ENCODE results near the gene RAMP1. TPM values are rescaled to one million over a fixed set of nuclear protein-coding genes. Genes with fewer than 3 reads are reported as not detected.

Gene RAMP1
- total RNA-seq, 2 donors from 2014 or later = 239 to 275 TPM

DNA sequence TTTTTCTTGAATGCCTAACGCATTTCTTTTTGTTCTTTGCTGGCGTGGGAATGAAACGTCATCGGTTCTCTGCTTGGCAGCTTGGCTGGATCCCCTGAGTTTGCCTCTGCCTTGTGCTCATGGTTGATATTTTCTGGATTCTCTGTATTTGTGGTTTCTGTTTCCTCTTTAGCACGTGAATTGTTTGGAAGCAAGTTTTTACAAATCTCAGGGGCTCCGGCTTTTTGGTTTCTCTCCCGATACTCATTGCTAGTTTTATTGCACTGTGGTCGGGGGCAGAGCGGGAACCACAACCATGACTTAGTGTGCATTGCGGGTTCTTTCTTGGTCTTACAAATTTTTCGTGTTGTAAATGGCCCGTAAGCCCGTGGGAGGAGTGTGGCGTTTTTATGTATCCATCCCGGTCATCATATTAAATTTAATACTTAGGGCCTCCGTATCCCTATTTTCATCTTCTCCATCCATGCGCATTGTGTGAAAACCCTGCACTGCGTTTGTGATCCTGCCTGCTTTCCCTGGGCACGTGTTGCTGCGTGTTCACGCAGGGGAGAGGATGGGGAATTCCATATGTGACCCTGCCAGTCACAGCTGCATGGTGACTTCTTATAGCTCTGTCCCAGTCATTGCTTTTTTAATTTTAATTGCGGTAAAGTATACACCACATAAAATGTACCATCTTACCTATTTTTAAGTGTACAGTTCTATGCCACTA is 9.4 kb downstream of the RAMP1 start:
- TF ChIP-seq, protein P1, sequence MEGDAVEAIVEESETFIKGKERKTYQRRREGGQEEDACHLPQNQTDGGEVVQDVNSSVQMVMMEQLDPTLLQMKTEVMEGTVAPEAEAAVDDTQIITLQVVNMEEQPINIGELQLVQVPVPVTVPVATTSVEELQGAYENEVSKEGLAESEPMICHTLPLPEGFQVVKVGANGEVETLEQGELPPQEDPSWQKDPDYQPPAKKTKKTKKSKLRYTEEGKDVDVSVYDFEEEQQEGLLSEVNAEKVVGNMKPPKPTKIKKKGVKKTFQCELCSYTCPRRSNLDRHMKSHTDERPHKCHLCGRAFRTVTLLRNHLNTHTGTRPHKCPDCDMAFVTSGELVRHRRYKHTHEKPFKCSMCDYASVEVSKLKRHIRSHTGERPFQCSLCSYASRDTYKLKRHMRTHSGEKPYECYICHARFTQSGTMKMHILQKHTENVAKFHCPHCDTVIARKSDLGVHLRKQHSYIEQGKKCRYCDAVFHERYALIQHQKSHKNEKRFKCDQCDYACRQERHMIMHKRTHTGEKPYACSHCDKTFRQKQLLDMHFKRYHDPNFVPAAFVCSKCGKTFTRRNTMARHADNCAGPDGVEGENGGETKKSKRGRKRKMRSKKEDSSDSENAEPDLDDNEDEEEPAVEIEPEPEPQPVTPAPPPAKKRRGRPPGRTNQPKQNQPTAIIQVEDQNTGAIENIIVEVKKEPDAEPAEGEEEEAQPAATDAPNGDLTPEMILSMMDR (IDR thresholded peaks at IDR 0.05) = no peak
- Histone ChIP-seq H3K27ac (no peak overlapping the region), H3K4me3 (no peak overlapping the region), H3K4me1 (peaks cover 0 to 47% of the 10 kb centered on the region in 2 donors), H3K36me3 (no peaks in the 10 kb centered on the region), H3K9me3 (no peaks in the 10 kb centered on the region), H3K27me3 (no peaks in the 10 kb centered on the region)
- DNase-seq (ENCODE audit: low spot score) = peak; percentile 52

DNA sequence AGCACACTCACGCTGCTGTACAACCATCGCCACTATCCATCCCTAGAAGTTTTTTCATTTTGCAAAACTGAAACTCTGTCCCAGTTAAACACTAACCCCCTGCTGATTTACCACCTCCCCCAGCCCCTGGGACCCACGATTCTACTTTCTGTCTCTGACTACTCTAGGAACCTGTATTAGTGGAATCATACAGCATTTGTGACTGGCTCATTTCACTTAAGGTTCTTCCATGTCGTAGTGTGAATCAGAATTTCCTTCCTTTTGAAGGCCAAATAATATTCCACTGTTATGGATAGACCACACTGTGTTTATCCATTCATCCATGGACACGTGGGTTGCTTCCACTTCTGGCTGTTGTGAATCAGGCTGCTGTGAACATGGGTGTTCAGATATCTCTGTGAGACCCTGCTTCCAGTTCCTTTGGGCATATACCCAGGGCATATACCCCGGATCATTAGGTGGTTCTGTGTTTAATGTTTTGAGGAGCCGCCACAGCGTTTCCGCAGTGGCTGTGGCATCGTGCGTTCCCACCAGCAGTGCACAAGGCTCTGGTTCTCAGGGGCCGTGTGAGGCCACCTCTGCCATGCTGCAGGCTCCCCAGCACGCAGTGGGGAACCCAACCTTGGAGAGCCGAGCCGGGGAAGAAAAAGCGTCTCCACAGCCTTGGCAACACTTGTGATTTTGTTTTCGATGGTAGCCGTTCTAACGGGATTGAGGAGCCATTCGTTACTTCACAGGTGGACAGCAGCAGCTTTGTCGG is 10.1 kb downstream of the RAMP1 start:
- DNase-seq (ENCODE audit: low spot score) = no peak
- H3K27ac ChIP-seq = peak overlapping the region in 1 of 2 donors; percentile 58

DNA sequence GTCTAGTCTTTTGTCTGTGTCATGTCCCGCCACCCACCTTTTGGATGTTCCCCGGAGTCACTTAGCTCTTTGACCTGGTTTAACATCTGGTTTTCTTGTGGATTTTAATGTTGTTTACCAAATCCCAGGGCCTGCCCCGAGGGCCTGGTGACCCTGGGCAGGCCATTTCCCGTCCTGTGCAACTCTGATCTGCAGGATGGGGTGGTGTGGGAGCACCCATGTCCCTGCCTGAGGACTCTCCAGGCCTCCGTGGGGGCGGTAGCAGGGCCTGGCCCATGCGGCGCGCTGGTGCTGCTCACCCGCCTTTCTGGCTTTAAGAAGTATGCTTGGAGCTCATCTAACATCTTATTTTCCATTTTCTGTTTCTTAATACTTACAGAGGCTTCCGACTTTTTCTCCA is 10.7 kb downstream of the RAMP1 start:
- H3K4me3 ChIP-seq = no peak overlapping the region
- H3K9me3 ChIP-seq = no peaks in the 10 kb centered on the region
- DNase-seq (ENCODE audit: low spot score) = peak; percentile 44
- peaks cover 0 to 41% of the 10 kb centered on the region in 2 donors for H3K4me1 ChIP-seq
- H3K36me3 ChIP-seq = no peaks in the 10 kb centered on the region
- peak overlapping the region; percentile 4 to 58 for H3K27ac ChIP-seq
- no peaks in the 10 kb centered on the region for H3K27me3 ChIP-seq
- TF ChIP-seq, protein P1 (IDR thresholded peaks at IDR 0.05) = no peak

More for the DNA sequence above, 10.1 kb downstream of the RAMP1 start:
- TF ChIP-seq, protein P1 (IDR thresholded peaks at IDR 0.05) = no peak
- Histone ChIP-seq H3K9me3 (no peaks in the 10 kb centered on the region), H3K27me3 (no peaks in the 10 kb centered on the region), H3K4me1 (peaks cover 0 to 46% of the 10 kb centered on the region in 2 donors), H3K4me3 (no peak overlapping the region), H3K36me3 (no peaks in the 10 kb centered on the region)

DNA sequence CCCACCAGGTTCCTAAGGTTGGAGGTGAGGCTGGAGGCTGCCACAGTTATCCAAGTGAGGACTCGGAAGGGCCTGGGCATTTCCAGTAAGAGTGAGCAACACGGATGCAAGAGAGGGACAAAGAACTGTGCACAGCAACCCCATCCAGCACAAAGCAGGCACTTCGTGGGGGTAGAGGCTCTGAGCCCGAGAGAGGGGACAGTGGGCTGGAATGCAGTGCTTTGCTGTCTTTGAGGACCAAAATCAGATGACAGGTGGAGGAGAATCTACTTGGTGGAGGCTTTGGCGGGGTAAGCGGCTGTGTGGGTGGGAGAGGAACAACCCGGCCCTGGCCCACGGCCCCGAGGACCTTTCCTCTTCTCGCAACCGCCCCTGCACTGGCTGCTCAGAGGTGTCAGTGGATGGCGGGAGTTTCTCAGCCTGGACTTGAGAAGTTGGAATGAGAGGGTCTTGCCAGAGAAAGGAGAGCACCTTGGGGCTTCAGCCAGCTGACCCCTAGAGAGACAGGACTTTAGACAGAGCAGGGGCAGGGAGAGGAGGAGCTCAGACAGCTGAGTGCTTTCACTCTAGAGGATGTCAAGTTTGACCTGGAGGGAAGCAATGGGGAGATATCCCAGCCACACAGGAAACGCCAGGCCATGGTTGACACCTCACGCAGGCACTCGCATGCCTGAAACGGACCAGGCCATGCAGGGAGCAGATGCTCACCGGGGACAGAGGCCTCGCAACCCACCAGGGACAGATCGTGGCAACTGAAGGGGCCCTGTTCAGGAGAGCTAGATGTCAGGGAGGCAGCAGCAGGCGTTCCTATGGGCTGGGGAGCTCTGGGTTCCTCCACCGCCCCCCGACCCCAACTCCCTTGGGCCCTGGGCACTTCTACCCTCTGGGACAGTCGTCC is 11.6 kb downstream of the RAMP1 start:
- TF ChIP-seq, protein P1 (IDR thresholded peaks at IDR 0.05) = no peak
- no peaks in the 10 kb centered on the region for H3K27me3 ChIP-seq
- no peaks in the 10 kb centered on the region for H3K36me3 ChIP-seq
- no peak overlapping the region for H3K4me3 ChIP-seq
- peak; percentile 44 for DNase-seq (ENCODE audit: low spot score)
- no peaks in the 10 kb centered on the region for H3K9me3 ChIP-seq
- H3K4me1 ChIP-seq = peaks cover 0 to 42% of the 10 kb centered on the region in 2 donors
- H3K27ac ChIP-seq = peak overlapping the region; percentile 58 to 70

DNA sequence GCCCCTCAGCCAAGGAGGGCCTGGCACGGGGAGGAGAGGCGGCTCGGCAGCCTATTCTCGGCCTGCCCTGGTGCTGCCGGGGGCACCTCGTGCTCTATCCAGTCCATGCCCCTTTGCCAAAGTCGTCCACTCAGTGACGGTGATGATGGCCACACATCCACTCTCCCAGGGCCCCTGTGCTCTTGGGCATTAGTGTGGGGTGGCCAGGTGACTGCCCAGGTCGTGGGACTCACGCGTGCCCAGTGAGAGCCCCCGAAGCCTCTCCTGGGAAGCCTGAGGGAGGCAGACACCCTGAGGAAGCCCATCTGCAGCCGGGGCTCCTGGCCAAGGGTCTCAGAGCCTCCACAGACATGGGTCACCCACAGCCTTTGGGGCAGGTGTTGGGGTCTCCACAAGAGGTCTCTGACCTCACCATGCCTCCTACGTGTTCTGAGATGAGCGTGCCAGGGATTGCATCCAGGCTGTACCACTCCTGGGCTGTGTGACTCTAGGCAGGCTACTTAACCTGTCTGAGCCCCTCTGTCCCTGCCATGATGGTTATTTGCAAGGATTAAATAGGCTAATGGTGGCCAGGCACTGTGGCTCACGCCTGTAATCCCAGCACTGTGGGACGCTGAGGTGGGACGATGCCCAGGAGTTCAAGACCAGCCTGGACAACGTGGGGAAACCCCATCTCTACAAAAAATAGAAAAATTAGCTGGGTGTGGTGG is 12.9 kb downstream of the RAMP1 start:
- TF ChIP-seq, protein P1 (IDR thresholded peaks at IDR 0.05) = no peak
- Histone ChIP-seq H3K27ac (peak overlapping the region; percentile 58 to 70), H3K4me3 (no peak overlapping the region), H3K36me3 (no peaks in the 10 kb centered on the region), H3K27me3 (no peaks in the 10 kb centered on the region), H3K9me3 (no peaks in the 10 kb centered on the region), H3K4me1 (peaks cover 0 to 47% of the 10 kb centered on the region in 2 donors)
- no peak for DNase-seq (ENCODE audit: low spot score)

Data from right atrium auricular region (tissue), 2 donors.